H1 (cell line): ENCODE results near the gene SOCS6.

ENCODE experiments used
- BACH1 ChIP-seq: IDR thresholded peaks from 2 replicates; pipeline ENCODE4 v1.6.1; 2012; ENCODE audit warnings: low read length, improper control_type of control experiment
- CBX8 ChIP-seq: fragments of 300-800, 300-1000 bp; sonication (generic); IDR thresholded peaks from 2 replicates; pipeline ENCODE4 v1.7.1; 2016; ENCODE audit warnings: low read depth, low read length, borderline replicate concordance
- EGR1 ChIP-seq: IDR thresholded peaks from 2 replicates; pipeline ENCODE4 v1.6.1; 2011; ENCODE audit warnings: low read depth, low read length, borderline replicate concordance
- EZH2 ChIP-seq: fragments of 200-600 bp; sonication (generic); IDR thresholded peaks from 2 replicates; pipeline ENCODE4 v1.7.1; 2012; ENCODE audit warnings: low read depth, mild to moderate bottlenecking, moderate library complexity, low read length, inconsistent platforms; ENCODE audit not compliant: severe bottlenecking
- GABPA ChIP-seq: IDR thresholded peaks from 2 replicates; pipeline ENCODE4 v1.6.1; 2011; ENCODE audit warnings: mild to moderate bottlenecking, low read length, moderate library complexity, borderline replicate concordance; ENCODE audit not compliant: insufficient read depth
- JUN ChIP-seq: IDR thresholded peaks from 2 replicates; pipeline ENCODE4 v1.6.1; 2011; ENCODE audit warnings: low read depth, mild to moderate bottlenecking, improper control_type of control experiment, low read length
- PHF8 ChIP-seq: fragments of 200-600 bp; sonication (generic); conservative IDR thresholded peaks from 2 replicates; pipeline ENCODE4 v1.7.1; 2012; ENCODE audit warnings: low read depth, mild to moderate bottlenecking, inconsistent platforms, low read length, moderate library complexity
- POLR2A ChIP-seq, 2 experiments: IDR thresholded peaks; 1 replicate in 1 of 2; 2 replicates in 1 of 2; pipeline ENCODE4 v1.6.1; 2011; ENCODE audit warnings: low read depth in 2 of 2, low read length in 2 of 2, mild to moderate bottlenecking in 2 of 2; ENCODE audit errors: control extremely low read depth in 1 of 2
- RBBP5 ChIP-seq: IDR thresholded peaks from 2 replicates; pipeline ENCODE4 v1.7.1; 2012; ENCODE audit warnings: low read depth, mild to moderate bottlenecking, inconsistent platforms, low read length, moderate library complexity, borderline replicate concordance
- RFX5 ChIP-seq: IDR thresholded peaks from 2 replicates; pipeline ENCODE4 v1.6.1; 2011; ENCODE audit warnings: low read depth, low read length, improper control_type of control experiment, borderline replicate concordance
- RNF2 ChIP-seq: fragments of 200-900, 300-1000 bp; sonication (generic); IDR thresholded peaks from 2 replicates; pipeline ENCODE4 v1.7.1; 2016; ENCODE audit warnings: borderline replicate concordance, low read depth, mild to moderate bottlenecking, antibody characterized with exemption, low read length; ENCODE audit not compliant: poor library complexity, severe bottlenecking; ENCODE audit errors: missing control alignments
- SAP30 ChIP-seq: fragments of 300-600 bp; sonication (generic); IDR thresholded peaks from 2 replicates; pipeline ENCODE4 v1.7.1; 2012; ENCODE audit warnings: low read length, moderate library complexity, mild to moderate bottlenecking, inconsistent platforms; ENCODE audit not compliant: insufficient read depth, insufficient replicate concordance
- TF ChIP-seq, protein P1 (sequence below), 3 experiments: IDR thresholded peaks; 1 replicate in 2 of 3; 2 replicates in 1 of 3; pipeline versions ENCODE4 v1.5.1 to v1.6.1; 2011; ENCODE audit warnings: low read length in 3 of 3, mild to moderate bottlenecking in 3 of 3, inconsistent platforms in 2 of 3, low read depth in 1 of 3, moderate library complexity in 1 of 3; ENCODE audit not compliant: insufficient read depth in 1 of 3; ENCODE audit errors: control extremely low read depth in 1 of 3

DNA sequence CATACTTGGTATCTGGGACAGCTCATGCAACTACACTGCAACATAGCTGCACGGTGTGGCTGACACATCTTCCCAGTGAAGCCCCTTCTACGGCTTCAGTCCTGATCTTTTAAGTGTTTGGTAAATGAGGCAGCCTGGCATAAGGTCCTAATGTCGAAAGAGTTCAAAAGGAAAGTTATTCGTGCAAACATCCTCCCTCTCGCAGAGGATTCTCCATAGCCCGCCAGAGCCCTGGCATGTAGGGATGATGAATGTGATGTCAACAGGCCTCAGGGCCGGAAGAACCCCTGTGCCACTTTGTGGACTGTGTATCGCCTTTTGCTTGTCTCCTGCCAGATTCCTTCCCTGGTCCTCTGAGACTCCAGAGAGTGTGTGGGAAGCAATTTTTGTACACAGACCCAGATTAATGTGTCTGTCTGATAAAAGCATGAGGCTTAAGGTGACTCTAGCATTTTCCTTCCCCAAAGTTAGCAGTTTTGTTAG is 88.5 kb downstream of the SOCS6 start:
- TF ChIP-seq POLR2A (IDR thresholded peaks at IDR 0.05; ENCODE audit: control extremely low read depth in 1 of 2, low read depth in 2 of 2, low read length in 2 of 2) (no peak), PHF8 (no peak), SAP30 (no peak), EZH2 (no peak), CBX8 (no peak), EGR1 (no peak), JUN (no peak), BACH1 (no peak), RNF2 (no peak), RBBP5 (no peak), GABPA (no peak), RFX5 (no peak)
- TF ChIP-seq, protein P1, sequence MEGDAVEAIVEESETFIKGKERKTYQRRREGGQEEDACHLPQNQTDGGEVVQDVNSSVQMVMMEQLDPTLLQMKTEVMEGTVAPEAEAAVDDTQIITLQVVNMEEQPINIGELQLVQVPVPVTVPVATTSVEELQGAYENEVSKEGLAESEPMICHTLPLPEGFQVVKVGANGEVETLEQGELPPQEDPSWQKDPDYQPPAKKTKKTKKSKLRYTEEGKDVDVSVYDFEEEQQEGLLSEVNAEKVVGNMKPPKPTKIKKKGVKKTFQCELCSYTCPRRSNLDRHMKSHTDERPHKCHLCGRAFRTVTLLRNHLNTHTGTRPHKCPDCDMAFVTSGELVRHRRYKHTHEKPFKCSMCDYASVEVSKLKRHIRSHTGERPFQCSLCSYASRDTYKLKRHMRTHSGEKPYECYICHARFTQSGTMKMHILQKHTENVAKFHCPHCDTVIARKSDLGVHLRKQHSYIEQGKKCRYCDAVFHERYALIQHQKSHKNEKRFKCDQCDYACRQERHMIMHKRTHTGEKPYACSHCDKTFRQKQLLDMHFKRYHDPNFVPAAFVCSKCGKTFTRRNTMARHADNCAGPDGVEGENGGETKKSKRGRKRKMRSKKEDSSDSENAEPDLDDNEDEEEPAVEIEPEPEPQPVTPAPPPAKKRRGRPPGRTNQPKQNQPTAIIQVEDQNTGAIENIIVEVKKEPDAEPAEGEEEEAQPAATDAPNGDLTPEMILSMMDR (IDR thresholded peaks at IDR 0.05; ENCODE audit: control extremely low read depth in 1 of 3, insufficient read depth in 1 of 3, low read depth in 1 of 3, low read length in 3 of 3): no peak
